Panc1 (cell line): ENCODE measurements around the gene TOM1L1. TPM values are rescaled to one million over a fixed set of nuclear protein-coding genes. Genes with fewer than 3 reads are reported as not detected.

ENCODE experiments used
- ATAC-seq: fragments of 200-7000 bp; cut with Tn5 transposase; 2 replicates; pipeline ENCODE4 v1.9.1; 2020; ENCODE audit warnings: mild to moderate bottlenecking, moderate library complexity
- BruUV-seq: library from RNA; stranded (reverse); fragments of 400-500 nt; replicated peaks from 2 replicates; lab custom pipeline; 2021; lab: Mats Ljungman, UMichigan
- CTCF ChIA-PET: fragments of 300-600 bp; sonication (Branson Sonifier 250); formaldehyde crosslinking; loops from one replicate; lab custom pipeline; 2022; ENCODE audit warnings: antibody characterized with exemption; lab: Charles Lee
- POLR2A ChIA-PET: fragments of 300-600 bp; sonication (Branson Sonifier 250); formaldehyde crosslinking; loops from one replicate; lab custom pipeline; 2022; ENCODE audit warnings: antibody characterized with exemption; lab: Charles Lee
- DNase-seq: peaks from one replicate; pipeline ENCODE4 v3.0.0-alpha.2; 2010; ENCODE audit warnings: low read depth, low spot score
- H3K27ac ChIP-seq: 2 replicates; pipeline ENCODE4 v1.5.1; 2011; ENCODE audit warnings: mild to moderate bottlenecking, low read length, inconsistent platforms
- H3K27me3 ChIP-seq: fragments of 200-500 bp; sonication (Bioruptor generic); 2 replicates; pipeline ENCODE4 v1.6.0; 2014; ENCODE audit warnings: low read length, inconsistent platforms; ENCODE audit not compliant: control insufficient read depth, insufficient read depth
- H3K36me3 ChIP-seq: fragments of 200-500 bp; sonication (Bioruptor generic); 2 replicates; pipeline ENCODE4 v1.5.1; 2014; ENCODE audit warnings: inconsistent platforms, mild to moderate bottlenecking, low read length, moderate library complexity; ENCODE audit not compliant: control insufficient read depth, insufficient read depth
- H3K4me1 ChIP-seq: 2 replicates; pipeline ENCODE4 v1.5.1; 2011; ENCODE audit warnings: inconsistent platforms, mild to moderate bottlenecking, low read length, moderate library complexity; ENCODE audit not compliant: control insufficient read depth, insufficient read depth
- H3K4me3 ChIP-seq, 2 experiments: 2 replicates each; pipeline ENCODE4 v1.5.1; 2011 to 2012; ENCODE audit warnings: low read depth in 2 of 2, low read length in 2 of 2, mild to moderate bottlenecking in 2 of 2, inconsistent platforms in 1 of 2, moderate library complexity in 1 of 2
- H3K9me3 ChIP-seq: fragments of 200-500 bp; sonication (Bioruptor generic); 2 replicates; pipeline ENCODE4 v1.5.1; 2014; ENCODE audit warnings: low read depth, mild to moderate bottlenecking, inconsistent platforms, low read length, moderate library complexity; ENCODE audit not compliant: control insufficient read depth, insufficient read depth
- CTCF ChIP-seq: fragments of 450-650 bp; IDR thresholded peaks from 2 replicates; pipeline ENCODE4 v1.5.1; 2017; ENCODE audit warnings: mild to moderate bottlenecking
- POLR2AphosphoS5 ChIP-seq: IDR thresholded peaks from 2 replicates; pipeline ENCODE4 v1.6.1; 2012; ENCODE audit warnings: mild to moderate bottlenecking, low read depth, low read length, moderate library complexity
- REST ChIP-seq, 2 experiments: IDR thresholded peaks; 2 replicates each; pipeline ENCODE4 v1.6.1; 2011 to 2012; ENCODE audit warnings: low read depth in 2 of 2, control low read depth in 1 of 2, low read length in 1 of 2, mild to moderate bottlenecking in 1 of 2, moderate library complexity in 1 of 2; ENCODE audit not compliant: insufficient read depth in 1 of 2
- SIN3A ChIP-seq: IDR thresholded peaks from 2 replicates; pipeline ENCODE4 v1.6.1; 2012; ENCODE audit warnings: low read depth, mild to moderate bottlenecking, low read length, moderate library complexity, borderline replicate concordance; ENCODE audit not compliant: insufficient read depth
- TCF7L2 ChIP-seq: IDR thresholded peaks from 2 replicates; pipeline ENCODE4 v1.6.1; 2011; ENCODE audit warnings: mild to moderate bottlenecking, low read depth, low read length, inconsistent platforms
- in situ Hi-C: cut with HindIII; loops from 2 replicates; pipeline ENCODE4 v1.10.0; 2016; ENCODE audit warnings: low sequenced_read_pairs, low pct_unique_long_range_greater_than_20kb
- intact Hi-C: fragments of 100-400 bp; cut with micrococcal nuclease; formaldehyde crosslinking; loops from one replicate; pipeline ENCODE4 v1.10.0; 2022; ENCODE audit not compliant: unreplicated experiment
- total RNA-seq: library from RNA; stranded (reverse); gene quantifications from one replicate; pipeline ENCODE4 v1.2.1, GENCODE V29; 2021; ENCODE audit not compliant: unreplicated experiment

Gene TOM1L1
- total RNA-seq, 1 experiment from 2014 or later = 53.9 TPM

- intact Hi-C loops (no loop called here), in situ Hi-C loops (no loop called here)
- ChIA-PET POLR2A (no interaction called here), CTCF (no interaction called here)
- TF ChIP-seq SIN3A (no peak), CTCF (no peak), REST (IDR thresholded peaks at IDR 0.05; ENCODE audit: insufficient read depth in 1 of 2, low read depth in 2 of 2, low read length in 1 of 2) (no peak), POLR2AphosphoS5 (no peak), TCF7L2 (no peak)
- Histone ChIP-seq H3K4me1 (no peaks in the 10 kb centered on the region), H3K27me3 (no peaks in the 10 kb centered on the region), H3K27ac (no peak overlapping the region), H3K9me3 (no peaks in the 10 kb centered on the region), H3K4me3 (no peak overlapping the region), H3K36me3 (no peaks in the 10 kb centered on the region)
- DNase-seq (no peak), ATAC-seq (no peak)
- no TSS peak for BruUV-seq
These were observed 39.8 kb upstream of the TOM1L1 start for GRCh38 chr17:54860617-54861470.

GRCh38 chr17:54861471-54861983, 39.1 kb upstream of the TOM1L1 start:
- no peak overlapping the region for H3K27ac ChIP-seq
- DNase-seq (no peak), ATAC-seq (no peak)
- no peaks in the 10 kb centered on the region for H3K4me1 ChIP-seq
- H3K4me3 ChIP-seq = no peak overlapping the region
- no peaks in the 10 kb centered on the region for H3K9me3 ChIP-seq
- in situ Hi-C loops = no loop called here
- no TSS peak for BruUV-seq
- no peak for TF ChIP-seq CTCF
- no peak for TF ChIP-seq POLR2AphosphoS5
- no peak for TF ChIP-seq REST (IDR thresholded peaks at IDR 0.05; ENCODE audit: insufficient read depth in 1 of 2, low read depth in 2 of 2, low read length in 1 of 2)
- no peak for TF ChIP-seq SIN3A
- no peak for TF ChIP-seq TCF7L2
- H3K36me3 ChIP-seq = no peaks in the 10 kb centered on the region
- H3K27me3 ChIP-seq = no peaks in the 10 kb centered on the region
- ChIA-PET CTCF (no interaction called here), POLR2A (no interaction called here)
- intact Hi-C loops = no loop called here
